Endothelial cell of umbilical vein (primary cell): ENCODE measurements around the gene C1orf210. TPM values are rescaled to one million over a fixed set of nuclear protein-coding genes. Genes with fewer than 3 reads are reported as not detected.

Experiments
- BruUV-seq: library from RNA; stranded (reverse); fragments of 400-500 nt; replicated peaks from 2 replicates; lab custom pipeline; 2021; lab: Mats Ljungman, UMichigan
- CTCF ChIA-PET: fragments of 300-600, 350-600 bp; sonication (Branson Sonifier 250); formaldehyde crosslinking; loops from one replicate; lab custom pipeline; 2021; ENCODE audit warnings: antibody characterized with exemption, inconsistent platforms; lab: Charles Lee
- POLR2A ChIA-PET: fragments of 300-600, 350-600 bp; sonication (Branson Sonifier 250); formaldehyde crosslinking; loops from one replicate; lab custom pipeline; 2021; ENCODE audit warnings: antibody characterized with exemption, inconsistent platforms; lab: Charles Lee
- DNase-seq: peaks from one replicate; pipeline ENCODE4 v3.0.0-alpha.2; 2011; ENCODE audit warnings: low read depth, low spot score
- FAIRE-seq: peaks from 2 replicates; lab custom pipeline; 2011; peaks lifted over from hg19 to GRCh38; lab: Jason Lieb, UNC
- H2AFZ ChIP-seq: 2 replicates; pipeline ENCODE4 v1.6.0; 2012; ENCODE audit warnings: low read depth, low read length, control low read depth, inconsistent platforms
- H3K27ac ChIP-seq: 2 replicates; pipeline ENCODE4 v1.5.1; 2011; ENCODE audit warnings: low read depth, mild to moderate bottlenecking, control low read depth, low read length, moderate library complexity; ENCODE audit not compliant: insufficient read depth
- H3K27me3 ChIP-seq, 2 experiments: 2 replicates each; pipeline versions ENCODE4 v1.6.0 to v1.6.1; 2011; ENCODE audit warnings: low read length in 2 of 2, mixed read lengths in 1 of 2; ENCODE audit not compliant: control insufficient read depth in 2 of 2, insufficient read depth in 2 of 2
- H3K36me3 ChIP-seq, 2 experiments: 2 replicates in 1 of 2; 3 replicates in 1 of 2; pipeline ENCODE4 v1.5.1; 2011; ENCODE audit warnings: low read length in 2 of 2, mild to moderate bottlenecking in 1 of 2, moderate library complexity in 1 of 2; ENCODE audit not compliant: control insufficient read depth in 2 of 2, insufficient read depth in 2 of 2; ENCODE audit errors: extremely low read depth in 1 of 2
- H3K4me1 ChIP-seq: 3 replicates; pipeline ENCODE4 v1.5.1; 2011; ENCODE audit warnings: mild to moderate bottlenecking, low read length; ENCODE audit not compliant: control insufficient read depth, insufficient read depth; ENCODE audit errors: extremely low read depth
- H3K4me2 ChIP-seq: 2 replicates; pipeline ENCODE4 v1.6.1; 2011; ENCODE audit warnings: low read length, control low read depth, mixed read lengths; ENCODE audit not compliant: insufficient read depth
- H3K4me3 ChIP-seq, 3 experiments: fragments of 200-600 bp in 1 of 3; sonication (generic), shearing (Covaris generic) in 1 of 3; replicated peaks in 1 of 3; 2 replicates each; pipeline ENCODE4 v1.5.1; 2011 to 2016; ENCODE audit warnings: control low read depth in 3 of 3, low read length in 3 of 3, mild to moderate bottlenecking in 2 of 3, inconsistent platforms in 1 of 3, low read depth in 1 of 3, moderate library complexity in 1 of 3; ENCODE audit not compliant: insufficient read depth in 1 of 3
- H3K79me2 ChIP-seq: 2 replicates; pipeline ENCODE4 v1.6.0; 2012; ENCODE audit warnings: low read length, inconsistent platforms; ENCODE audit not compliant: control insufficient read depth, insufficient read depth
- H3K9ac ChIP-seq: replicated peaks from 2 replicates; pipeline ENCODE3; 2011; ENCODE audit warnings: low read length, control low read depth; ENCODE audit not compliant: insufficient read depth; ENCODE audit errors: extremely low read depth
- H3K9me1 ChIP-seq: replicated peaks from 3 replicates; pipeline ENCODE4 v1.6.0; 2011; ENCODE audit warnings: mild to moderate bottlenecking, low read length; ENCODE audit not compliant: control insufficient read depth, insufficient read depth; ENCODE audit errors: extremely low read depth
- H3K9me3 ChIP-seq: replicated peaks from 2 replicates; pipeline ENCODE4 v1.5.1; 2012; ENCODE audit warnings: low read length, inconsistent platforms; ENCODE audit not compliant: control insufficient read depth, insufficient read depth
- H4K20me1 ChIP-seq: replicated peaks from 2 replicates; pipeline ENCODE3; 2011; ENCODE audit warnings: mild to moderate bottlenecking, low read length; ENCODE audit not compliant: control insufficient read depth, insufficient read depth; ENCODE audit errors: extremely low read depth
- EZH2 ChIP-seq: IDR thresholded peaks from 2 replicates; pipeline ENCODE4 v1.6.1; 2012; ENCODE audit warnings: borderline replicate concordance, low read depth, mild to moderate bottlenecking, moderate library complexity, low read length, inconsistent platforms; ENCODE audit not compliant: severe bottlenecking
- GATA2 ChIP-seq: IDR thresholded peaks from 2 replicates; pipeline ENCODE4 v1.7.0; 2011; ENCODE audit warnings: low read depth, mild to moderate bottlenecking, moderate library complexity, mixed read lengths, low read length; ENCODE audit not compliant: insufficient read length, insufficient read depth
- JUN ChIP-seq: IDR thresholded peaks from 2 replicates; pipeline ENCODE4 v1.6.1; 2011; ENCODE audit warnings: borderline replicate concordance, low read depth; ENCODE audit not compliant: insufficient read length, insufficient read depth
- MAX ChIP-seq: IDR thresholded peaks from 2 replicates; pipeline ENCODE4 v1.6.1; 2011; ENCODE audit not compliant: insufficient read depth, insufficient read length
- MYC ChIP-seq: IDR thresholded peaks from one replicate; pipeline ENCODE4 v1.6.1; 2011; ENCODE audit warnings: mild to moderate bottlenecking, low read depth, low read length
- POLR2A ChIP-seq: IDR thresholded peaks from 2 replicates; pipeline ENCODE4 v1.6.1; 2012; ENCODE audit warnings: low read depth, mild to moderate bottlenecking, control low read depth, low read length
- POLR2AphosphoS5 ChIP-seq: IDR thresholded peaks from 2 replicates; pipeline ENCODE4 v1.6.1; 2012; ENCODE audit warnings: low read depth, mild to moderate bottlenecking, control low read depth, low read length, moderate library complexity; ENCODE audit not compliant: insufficient read depth
- dilution Hi-C: fragments of 300-500 bp; cut with MboI; formaldehyde crosslinking; loops from one replicate; pipeline ENCODE4 v1.15.0; 2019; ENCODE audit warnings: low sequenced_read_pairs; ENCODE audit not compliant: extremely low pct_ligation_motif_present
- intact Hi-C: fragments of 100-400 bp; cut with micrococcal nuclease; formaldehyde crosslinking; loops from one replicate; pipeline ENCODE4 v1.10.0; 2022
- polyA plus RNA-seq, 4 experiments: library from polyadenylated mRNA; depleted of rRNA in 3 of 4; stranded (reverse) in 3 of 4; unstranded in 1 of 4; fragments of >200 nt; gene quantifications; 2 replicates each; pipeline versions ENCODE4 v1.2.1 to v1.2.3, GENCODE V29; 2011 to 2012; ENCODE audit warnings: missing spikeins in 1 of 4
- total RNA-seq: library from RNA; stranded (reverse); gene quantifications from 2 replicates; pipeline ENCODE4 v1.2.3, GENCODE V29; 2021

C1orf210 gene
- total and polyA plus RNA-seq, 2 donors (not counting 3 experiments of a cell fraction or from before 2014, with no cell fraction given) = not detected

- Histone ChIP-seq H3K9ac (no peak overlapping the region), H3K27me3 (no peaks in the 10 kb centered on the region), H2AFZ (no peak overlapping the region), H3K36me3 (no peaks in the 10 kb centered on the region), H3K27ac (no peak overlapping the region), H4K20me1 (no peaks in the 10 kb centered on the region), H3K4me1 (peaks cover under 1% of the 10 kb centered on the region), H3K9me3 (no peaks in the 10 kb centered on the region), H3K9me1 (no peaks in the 10 kb centered on the region), H3K79me2 (no peaks in the 10 kb centered on the region), H3K4me3 (no peak overlapping the region), H3K4me2 (no peak overlapping the region)
- DNase-seq (no peak), FAIRE-seq (no peak)
- TF ChIP-seq JUN (no peak), MYC (no peak), POLR2A (no peak), EZH2 (no peak), MAX (no peak), POLR2AphosphoS5 (no peak), GATA2 (no peak)
- no TSS peak for BruUV-seq
- ChIA-PET POLR2A (no interaction called here), CTCF (interaction anchor here (1.2 kb wide), 1 partner anchor 9 kb away, joined by 3 read pairs; no protein-coding TSS in a partner anchor)
- intact Hi-C loops = no loop called here
- dilution Hi-C loops = no loop called here
Observed at GRCh38 chr1:43279161-43279560, 6.2 kb downstream of the C1orf210 start.

GRCh38 chr1:43277116-43277876 is 8.1 kb downstream of the C1orf210 start:
- H3K4me2 ChIP-seq = no peak overlapping the region
- H3K36me3 ChIP-seq = no peaks in the 10 kb centered on the region
- H3K27ac ChIP-seq = no peak overlapping the region
- intact Hi-C loops = no loop called here
- no peaks in the 10 kb centered on the region for H3K27me3 ChIP-seq
- H2AFZ ChIP-seq = no peak overlapping the region
- H3K79me2 ChIP-seq = no peaks in the 10 kb centered on the region
- BruUV-seq = no TSS peak
- no peaks in the 10 kb centered on the region for H4K20me1 ChIP-seq
- no peak overlapping the region for H3K4me3 ChIP-seq
- CTCF ChIA-PET = interaction anchor here (1.6 kb wide), 1 partner anchor 106 kb away, joined by 4 read pairs; no protein-coding TSS in a partner anchor
- peaks cover 3% of the 10 kb centered on the region for H3K4me1 ChIP-seq
- FAIRE-seq = no peak
- no peak overlapping the region for H3K9ac ChIP-seq
- dilution Hi-C loops = no loop called here
- no peaks in the 10 kb centered on the region for H3K9me1 ChIP-seq
- no peaks in the 10 kb centered on the region for H3K9me3 ChIP-seq
- POLR2A ChIA-PET = no interaction called here
- no peak for TF ChIP-seq GATA2
- TF ChIP-seq POLR2AphosphoS5 = no peak
- no peak for TF ChIP-seq EZH2
- TF ChIP-seq POLR2A = no peak
- no peak for TF ChIP-seq JUN
- TF ChIP-seq MAX = no peak
- DNase-seq = no peak
